HG03558 (cell line): ENCODE data around the gene TENM4.

Source experiments
- ATAC-seq: cut with Tn5 transposase; IDR thresholded peaks from one replicate; pipeline ENCODE4 v1.9.1; 2021; ENCODE audit warnings: moderate number of reproducible peaks; ENCODE audit not compliant: unreplicated experiment; ENCODE audit errors: extremely low read depth

The TENM4 gene

DNA sequence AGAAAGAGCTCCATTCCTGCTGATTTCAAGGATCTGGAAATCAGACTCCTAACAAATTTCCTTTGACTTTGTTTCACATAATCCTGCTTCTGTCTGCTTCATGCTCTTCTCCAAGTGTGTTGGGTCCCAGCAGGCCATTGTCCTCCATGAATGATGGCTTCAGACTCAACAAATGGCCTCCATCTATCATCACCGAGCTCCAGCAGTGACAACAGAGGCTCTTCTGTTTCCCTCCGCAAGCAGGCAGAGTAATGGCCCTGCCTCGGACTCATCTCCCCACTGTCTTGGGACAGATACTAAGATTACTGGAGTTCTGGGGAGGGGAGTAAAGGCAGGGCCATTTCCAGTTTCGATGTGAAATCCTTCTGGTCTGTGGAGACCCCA, 127.3 kb downstream of the TENM4 start:
- no peak for ATAC-seq

GRCh38 chr11:79312617-79313529, 128.0 kb downstream of the TENM4 start:
- no peak for ATAC-seq

DNA sequence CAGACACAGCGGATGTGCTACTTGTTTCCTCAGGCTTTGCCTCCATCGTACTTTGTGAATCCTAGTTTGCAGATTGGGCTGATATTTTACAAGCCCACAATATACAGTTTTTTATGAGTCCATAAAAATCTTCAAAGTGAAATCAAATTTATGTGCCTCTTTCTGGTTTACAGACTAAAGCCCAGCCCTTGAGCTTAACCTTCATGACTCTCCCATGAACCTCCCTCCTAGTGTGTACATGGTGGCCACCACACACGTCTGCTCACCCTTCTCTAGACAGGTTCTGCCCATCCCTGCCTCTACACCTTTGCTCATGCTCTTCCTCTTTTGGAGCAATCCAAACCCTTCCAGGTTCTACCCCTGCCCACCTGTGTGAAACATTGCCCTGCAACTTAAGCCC, 129.4 kb downstream of the TENM4 start:
- no peak for ATAC-seq

GRCh38 chr11:79309407-79309806, 131.4 kb downstream of the TENM4 start:
- ATAC-seq, result no peak

DNA sequence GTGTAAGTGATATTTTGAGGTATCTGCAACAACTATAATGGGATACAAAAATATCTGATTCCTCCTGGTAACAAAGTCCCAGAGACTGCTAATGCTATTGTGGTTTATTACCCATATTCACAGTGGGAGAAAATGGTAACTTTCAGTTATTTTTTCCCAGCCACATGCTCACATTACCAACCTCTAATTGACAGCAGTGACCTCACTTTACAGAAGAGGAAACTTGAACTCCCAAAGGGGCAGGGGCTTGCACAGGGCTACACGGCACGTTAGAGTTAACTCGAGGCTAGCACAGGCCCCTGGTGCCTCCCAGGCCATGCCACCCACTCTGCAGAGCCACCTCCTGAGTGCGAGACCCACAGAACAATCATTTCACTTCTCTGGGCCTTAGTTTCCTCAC, 132.4 kb downstream of the TENM4 start:
- ATAC-seq, result no peak

DNA sequence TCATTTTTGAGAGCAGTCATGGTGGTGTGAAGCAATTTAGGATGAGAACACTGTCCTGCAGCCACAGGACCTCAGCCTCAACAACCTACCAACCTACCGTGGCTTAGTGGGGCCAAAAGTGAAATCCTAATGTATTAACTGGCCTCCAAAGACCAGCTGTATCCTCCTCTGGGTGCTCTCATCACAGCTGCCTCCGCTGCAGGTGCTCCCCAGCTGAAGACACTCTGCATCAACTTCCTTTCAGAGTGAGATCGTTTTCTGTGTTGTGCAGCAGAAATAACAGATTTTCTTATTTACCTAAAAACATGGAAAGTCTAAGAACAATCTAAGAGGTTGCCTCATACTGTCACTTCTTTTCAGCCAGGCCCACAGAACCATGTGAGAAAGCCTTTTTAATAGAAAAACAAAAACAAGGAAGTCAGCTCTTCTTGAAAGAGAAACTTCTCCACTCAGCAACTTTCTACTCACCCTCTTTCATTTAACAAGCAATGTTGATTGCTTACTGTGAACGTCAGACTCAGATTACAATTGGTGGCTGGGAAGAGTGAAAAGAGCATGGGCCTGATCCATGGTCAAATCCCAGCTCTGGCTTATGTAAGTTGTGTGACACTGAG, 136.1 kb downstream of the TENM4 start:
- ATAC-seq, result no peak

GRCh38 chr11:79296141-79296540, 144.7 kb downstream of the TENM4 start:
- ATAC-seq, result no peak

DNA sequence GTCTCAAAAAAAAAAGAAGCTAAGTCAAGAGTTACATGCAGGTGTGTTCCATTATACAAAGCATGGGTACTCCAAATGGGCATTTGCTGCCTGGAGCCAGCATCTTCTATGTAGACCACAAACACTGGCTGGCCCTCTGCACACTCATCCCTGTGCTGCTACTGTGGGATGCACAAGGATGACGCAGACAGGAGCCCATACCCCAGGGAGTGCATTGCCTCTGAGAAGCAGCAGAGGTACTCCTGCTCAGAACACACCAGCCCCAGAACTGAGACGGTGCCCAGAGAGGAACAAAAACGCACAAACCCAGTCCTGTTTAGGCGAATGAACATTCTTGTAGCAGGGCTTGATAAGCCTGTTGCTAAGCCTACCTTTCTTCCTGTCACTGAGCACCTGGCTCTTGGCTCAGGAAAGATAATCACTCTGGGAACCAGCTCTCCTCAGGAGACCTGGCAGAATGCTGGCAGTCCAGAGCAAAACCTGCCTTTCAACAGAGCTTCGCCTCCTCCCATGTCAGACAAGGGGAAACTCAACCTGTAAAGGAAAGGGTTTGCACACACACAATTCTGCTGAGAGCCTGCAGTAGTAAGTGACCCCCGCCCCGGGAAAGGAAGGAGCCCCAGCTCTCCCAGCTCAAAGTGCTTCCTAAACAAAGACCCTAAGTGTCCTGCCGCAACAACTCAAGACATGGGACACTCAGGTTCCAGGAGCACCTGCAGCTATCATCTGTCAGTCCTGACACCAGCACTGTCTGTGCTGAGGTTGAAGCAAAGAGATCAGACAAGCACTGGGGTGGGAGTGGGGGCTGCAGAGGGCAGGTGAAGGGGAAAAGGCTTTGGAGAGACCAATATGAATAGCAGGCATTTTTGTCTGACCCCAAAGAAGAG, 145.7 kb downstream of the TENM4 start:
- no peak for ATAC-seq

GRCh38 chr11:79291948-79292347, 148.9 kb downstream of the TENM4 start:
- no peak for ATAC-seq

- ATAC-seq, result no peak
Observed at GRCh38 chr11:79290761-79291160, 150.1 kb downstream of the TENM4 start.

- no peak for ATAC-seq
Observed at GRCh38 chr11:79287952-79288351, 152.9 kb downstream of the TENM4 start.

GRCh38 chr11:79285756-79286155, 155.1 kb downstream of the TENM4 start:
- no peak for ATAC-seq

- ATAC-seq, result no peak
Observed at GRCh38 chr11:79276736-79277325, 164.0 kb downstream of the TENM4 start.

DNA sequence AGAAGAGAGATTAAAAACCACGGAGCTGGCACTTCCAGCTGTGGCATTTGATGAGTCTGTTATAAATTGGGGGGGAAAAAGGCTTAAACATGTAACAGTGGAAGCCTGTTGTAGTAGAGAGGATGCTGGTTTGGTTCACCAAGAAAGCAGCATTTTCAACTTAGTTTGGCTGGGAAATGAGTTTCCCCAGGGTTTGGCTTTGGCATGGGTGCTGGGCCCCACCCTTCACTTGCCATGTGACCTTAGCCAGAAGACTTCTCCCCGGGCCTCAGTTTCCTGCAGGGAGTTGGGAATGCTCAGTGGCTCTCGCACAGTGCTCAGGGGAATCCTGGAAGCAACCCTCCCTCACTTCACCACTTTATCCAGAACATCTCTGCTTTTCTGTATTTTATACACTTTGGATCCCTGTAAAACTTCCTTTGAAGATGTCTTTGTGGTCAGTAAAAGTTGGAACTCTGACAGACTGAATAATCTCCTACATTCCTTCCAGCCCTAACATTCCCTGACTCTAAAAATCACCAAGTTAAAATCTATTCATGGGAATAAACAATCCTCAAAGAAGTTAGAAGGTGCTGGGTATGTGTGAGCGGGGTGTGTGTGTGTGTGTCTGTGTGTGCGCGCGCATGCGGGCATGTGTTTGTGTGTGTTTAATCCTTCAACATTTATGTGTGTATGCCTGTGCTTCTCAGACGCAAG, 166.0 kb downstream of the TENM4 start:
- ATAC-seq, result no peak

DNA sequence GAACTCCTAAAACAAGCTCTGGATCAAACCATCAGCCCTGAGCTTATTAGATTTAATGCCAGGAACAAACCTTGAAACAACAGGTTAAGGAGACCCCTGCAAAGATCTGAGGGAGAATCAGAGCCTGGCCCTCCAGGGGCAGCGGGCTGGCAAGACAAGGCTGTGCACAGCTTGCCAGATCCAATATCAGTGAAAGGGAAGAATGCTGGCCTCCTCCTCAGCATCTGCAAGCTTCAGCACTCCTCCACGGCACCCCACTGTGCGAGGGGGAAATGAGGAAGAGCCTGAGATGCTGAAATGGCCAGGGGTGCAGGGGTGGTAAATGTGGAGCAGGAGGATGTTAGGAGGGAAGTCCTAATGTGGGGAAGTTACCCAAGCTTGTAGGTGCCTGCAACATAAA, 167.0 kb downstream of the TENM4 start:
- ATAC-seq, result no peak

- ATAC-seq, result no peak
Observed at GRCh38 chr11:79269611-79270307, 171.1 kb downstream of the TENM4 start.

DNA sequence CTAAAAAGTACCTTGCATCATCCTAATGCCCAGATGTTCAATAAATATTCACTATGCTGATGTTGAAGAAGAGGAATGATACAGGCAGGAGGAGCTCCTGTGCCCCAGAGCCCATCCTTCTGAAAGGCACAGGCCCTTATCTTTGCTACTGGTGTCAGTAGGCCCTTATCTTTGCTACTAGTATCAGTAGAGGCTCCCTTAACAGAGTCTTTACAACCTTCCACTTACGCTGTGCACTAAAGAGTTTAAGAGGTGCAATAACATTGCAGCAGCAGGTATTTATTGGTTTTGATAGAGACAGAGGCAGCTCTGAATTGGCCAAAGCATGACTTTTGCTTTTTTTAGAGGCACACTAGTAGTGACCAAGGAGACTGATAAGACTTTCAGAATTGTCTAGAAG, 174.4 kb downstream of the TENM4 start:
- no peak for ATAC-seq

- no peak for ATAC-seq
Observed at GRCh38 chr11:79265756-79266322, 175.0 kb downstream of the TENM4 start.

DNA sequence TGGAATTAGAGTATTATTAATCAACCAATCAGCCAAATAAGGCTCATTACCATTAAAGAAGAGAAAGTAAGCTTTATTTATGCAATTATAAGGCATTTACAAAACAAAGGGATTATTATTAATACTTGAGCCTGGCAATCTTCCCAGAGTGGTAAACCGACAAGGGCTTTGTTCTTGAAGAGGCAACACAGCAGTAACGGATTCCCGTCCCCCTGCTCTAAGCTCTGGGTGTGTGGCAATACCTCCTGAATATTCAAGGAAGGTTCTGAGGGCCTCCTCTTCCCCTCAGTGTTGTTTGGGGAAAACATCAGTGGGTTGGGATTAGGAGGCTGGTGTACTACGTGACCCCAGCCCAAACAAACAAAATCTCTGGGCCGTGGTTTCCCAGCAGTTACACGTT, 176.5 kb downstream of the TENM4 start:
- ATAC-seq, result no peak
